T-helper 22 cell (primary cell): ENCODE results near the gene TGFBR2.

Experiments
- DNase-seq: peaks from one replicate; pipeline ENCODE4 v3.0.0-alpha.2; 2020; ENCODE audit warnings: low read depth

TGFBR2 gene

DNA sequence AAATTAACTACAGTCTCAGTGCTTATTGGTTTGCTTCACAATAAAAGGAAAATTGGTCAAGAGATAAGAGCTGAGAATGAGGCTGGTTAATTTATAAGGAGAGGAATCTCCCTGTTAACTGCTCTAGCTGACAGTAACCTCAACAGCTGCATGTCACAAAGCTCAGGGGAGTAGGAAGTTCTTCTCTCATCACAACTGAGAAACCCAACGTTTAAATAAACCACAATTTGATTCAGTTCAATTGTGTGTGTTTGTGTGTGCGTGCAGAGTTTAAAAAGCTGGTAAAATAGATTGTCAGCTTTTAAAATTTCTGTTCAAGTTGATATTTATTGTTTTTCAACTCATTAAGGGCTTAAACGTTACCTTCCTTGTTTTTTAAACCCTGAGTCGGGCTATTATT lies 3.5 kb upstream of the TGFBR2 start:
- no peak for DNase-seq

DNA sequence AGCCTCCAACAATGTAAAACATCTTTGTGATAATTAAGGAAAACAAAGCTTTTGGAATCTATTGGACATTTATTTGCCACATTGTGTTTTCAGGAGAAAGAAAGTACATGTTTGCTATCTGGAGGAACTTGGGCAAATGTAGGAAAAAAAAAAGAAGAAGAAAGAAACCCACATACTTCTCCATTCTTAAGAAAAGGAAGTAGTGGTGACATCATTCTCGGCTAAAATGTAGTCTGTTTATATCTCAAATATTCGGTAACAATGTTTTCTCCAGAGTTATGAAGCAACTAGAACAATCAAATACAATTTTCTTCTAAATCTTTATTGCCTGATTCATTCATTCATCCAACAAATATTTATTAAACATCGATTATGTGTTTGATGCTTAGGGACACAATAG lies 2.3 kb upstream of the TGFBR2 start:
- DNase-seq, result no peak

GRCh38 chr3:30604558-30604957 lies 1.8 kb upstream of the TGFBR2 start:
- no peak for DNase-seq

DNA sequence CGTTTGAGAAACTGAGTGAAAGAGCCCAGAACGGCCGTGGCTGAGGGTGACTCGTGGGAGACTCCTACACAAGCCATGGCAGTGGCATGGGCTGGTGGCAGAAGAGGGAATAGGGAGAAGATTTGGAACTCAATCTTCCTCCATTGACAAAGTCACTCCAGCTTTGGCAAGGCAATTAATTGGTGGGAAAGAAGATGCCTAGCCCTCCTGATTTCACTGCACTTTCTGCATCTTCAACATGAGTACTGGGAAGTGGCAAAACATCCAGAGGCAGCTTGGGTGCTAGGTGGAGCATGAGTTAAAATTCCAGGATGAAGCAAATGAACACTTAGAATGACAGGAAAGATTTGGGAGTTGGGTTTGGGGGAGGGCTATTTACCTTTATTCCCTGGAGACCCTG lies 1.4 kb upstream of the TGFBR2 start:
- no peak for DNase-seq

DNA sequence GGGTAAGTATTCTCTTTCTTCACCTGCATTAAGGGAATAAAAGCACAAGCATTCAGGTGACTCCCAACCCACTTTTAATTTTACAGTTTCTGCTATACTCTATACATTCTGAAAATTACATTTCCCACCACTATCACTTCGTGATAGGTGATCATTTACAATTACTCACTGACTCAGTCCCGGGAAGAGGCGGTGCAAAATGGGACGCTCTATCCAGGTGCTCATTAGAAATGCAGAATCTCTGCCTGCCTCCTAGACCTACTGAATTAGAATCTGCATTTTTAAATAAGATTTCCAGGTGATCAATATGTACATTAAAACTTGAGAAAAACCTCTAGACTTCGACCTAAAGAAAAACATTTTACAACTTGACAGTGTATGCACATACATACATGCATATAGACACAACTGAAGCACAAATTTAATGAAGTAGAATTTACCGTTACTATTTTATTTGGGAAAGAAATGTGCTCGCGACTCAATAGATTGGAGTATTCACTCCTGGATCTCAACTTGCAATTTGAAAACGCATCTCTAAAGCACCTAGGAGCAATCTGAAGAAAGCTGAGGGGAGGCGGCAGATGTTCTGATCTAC lies 598 bp upstream of the TGFBR2 start:
- DNase-seq, result no peak

DNA sequence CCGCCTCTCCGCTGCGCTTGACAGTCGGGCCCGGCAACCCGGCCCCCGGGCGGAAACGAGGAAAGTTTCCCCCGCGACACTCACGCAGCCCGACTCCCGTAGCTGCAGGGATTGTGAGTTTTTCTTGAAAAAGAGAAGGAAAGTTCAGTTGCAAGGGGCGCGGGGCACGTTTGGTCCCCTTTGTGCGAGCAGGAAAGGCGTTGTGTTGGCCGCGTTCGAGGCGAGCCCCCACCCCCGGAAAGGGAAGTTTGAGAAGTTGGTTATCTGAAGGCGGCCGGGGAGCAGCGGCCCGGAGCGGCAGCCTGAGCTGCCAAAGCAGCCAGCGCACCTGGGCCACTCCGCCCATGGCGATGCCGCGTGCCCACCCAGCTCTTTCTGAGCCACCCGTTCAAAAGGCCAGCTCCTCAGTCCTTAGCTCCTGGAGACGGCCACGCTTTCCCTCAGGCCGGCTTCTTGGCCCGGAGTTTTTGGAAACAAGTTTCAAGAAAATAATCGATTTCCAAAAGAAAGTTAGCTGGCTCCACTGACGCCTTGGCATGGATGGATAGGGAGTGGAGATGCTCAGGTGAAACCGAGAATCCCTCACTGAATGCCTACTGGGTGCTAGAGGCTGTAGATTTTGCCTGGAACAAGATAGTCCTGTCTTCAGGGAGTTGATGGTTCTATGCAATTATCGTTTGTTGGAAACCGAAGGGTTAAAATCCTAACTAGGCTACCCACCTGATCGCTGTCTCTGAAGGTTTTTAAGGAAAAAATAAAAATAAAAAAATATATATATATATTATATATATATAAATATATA lies 832 bp downstream of the TGFBR2 start:
- peak; percentile 41 for DNase-seq

GRCh38 chr3:30608598-30608947 lies 2.2 kb downstream of the TGFBR2 start:
- DNase-seq, result no peak

DNA sequence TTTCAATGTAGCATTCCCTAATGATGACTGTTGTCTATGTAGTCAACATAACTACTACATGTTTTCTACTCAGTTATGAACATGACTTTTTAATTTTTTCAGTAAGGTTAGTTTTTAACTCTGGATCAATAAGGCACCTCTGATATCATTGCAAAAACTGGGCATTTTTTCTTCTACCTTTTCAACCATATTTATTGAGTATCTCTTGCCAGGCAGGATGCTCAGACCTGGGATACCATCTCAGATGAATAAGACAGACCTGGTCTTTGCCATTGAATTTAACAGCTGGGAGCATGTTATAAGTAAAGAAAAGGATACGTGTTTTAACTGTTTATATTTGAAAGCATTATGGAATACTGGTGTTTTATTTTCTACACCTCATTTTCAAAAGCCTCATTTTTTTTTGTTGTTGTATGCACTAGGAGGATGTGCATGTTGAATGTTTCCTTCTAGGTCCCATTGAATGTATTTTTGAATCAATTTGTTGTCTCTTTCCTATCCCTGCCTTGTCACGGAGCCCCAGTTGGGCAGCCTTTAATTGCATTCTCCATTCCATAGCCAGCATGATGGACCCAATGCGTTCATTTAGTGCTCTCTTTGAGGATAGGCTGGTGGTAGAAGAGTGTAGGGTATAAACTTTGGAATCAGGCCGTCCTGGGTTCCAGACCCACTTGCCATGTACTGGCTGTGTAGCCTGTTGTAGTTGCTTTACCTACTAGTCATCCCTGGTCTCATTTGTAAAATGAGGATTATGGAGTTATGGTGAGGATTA lies 3.7 kb downstream of the TGFBR2 start:
- no peak for DNase-seq

GRCh38 chr3:30610702-30611368 lies 4.4 kb downstream of the TGFBR2 start:
- no peak for DNase-seq

GRCh38 chr3:30611613-30612436 lies 5.4 kb downstream of the TGFBR2 start:
- DNase-seq, result no peak

DNA sequence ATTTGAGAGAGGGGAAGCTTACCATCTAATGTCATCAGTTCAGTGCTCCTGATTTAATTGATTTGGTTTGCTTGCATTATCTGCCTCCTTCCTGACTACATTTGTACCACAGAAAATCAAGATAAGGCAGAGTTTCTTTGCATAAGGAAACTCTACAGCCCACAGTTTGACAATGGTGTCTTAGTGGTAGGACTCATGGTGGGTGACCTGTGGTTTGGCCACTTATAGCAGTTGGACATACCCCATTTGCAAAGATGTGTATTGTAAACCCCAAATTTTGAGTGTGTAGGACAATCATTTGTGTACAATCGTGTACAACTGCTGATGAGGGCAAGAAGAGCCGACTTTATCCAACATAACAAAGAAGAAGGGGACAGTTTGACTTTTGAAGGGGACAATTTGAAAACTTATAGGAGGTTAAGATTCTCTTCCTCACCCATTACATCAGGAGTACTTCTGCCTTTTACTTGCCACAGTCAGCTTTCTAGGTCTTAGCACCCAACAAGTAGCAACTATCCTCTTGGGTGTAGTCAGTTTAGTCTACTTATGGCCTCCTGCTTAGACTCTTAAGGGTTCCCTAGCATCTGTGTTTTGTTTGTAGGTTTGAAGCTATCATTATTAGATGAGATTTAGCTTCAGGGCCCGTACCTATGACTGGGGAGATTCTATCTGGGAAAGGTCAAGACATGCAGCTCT lies 6.2 kb downstream of the TGFBR2 start:
- no peak for DNase-seq

DNA sequence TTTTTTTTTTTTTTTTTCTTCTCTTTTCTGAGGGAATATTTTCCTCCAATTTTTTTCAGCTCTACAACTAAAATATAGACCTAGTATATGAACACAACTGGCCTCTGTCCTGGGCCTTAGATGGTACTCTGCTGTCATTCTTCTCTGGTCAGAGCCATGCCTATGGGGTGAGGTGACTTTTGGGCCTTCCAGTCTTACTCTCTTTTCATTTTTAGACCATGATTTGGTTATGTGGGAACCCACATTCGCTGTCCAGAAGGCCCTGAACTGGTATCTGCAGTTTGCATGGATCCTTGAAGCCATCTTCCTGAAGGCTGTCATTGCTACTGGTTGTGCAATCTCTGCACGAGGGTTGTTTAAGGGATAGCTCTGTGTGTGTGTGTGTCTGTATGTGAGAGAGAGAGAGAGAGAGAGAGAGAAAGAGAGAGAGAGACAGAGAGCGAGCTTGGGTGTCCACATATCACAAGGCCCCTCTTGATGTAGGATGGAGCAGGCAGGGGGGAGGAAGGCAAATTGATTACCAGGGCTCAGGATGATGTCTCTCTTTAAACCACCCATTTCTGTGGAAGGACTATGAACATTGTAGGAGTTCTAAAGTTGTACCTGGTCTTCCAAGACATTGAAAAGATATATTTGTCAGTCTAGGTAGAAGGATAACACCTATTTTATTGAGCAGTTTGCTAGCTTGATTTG lies 6.9 kb downstream of the TGFBR2 start:
- DNase-seq, result no peak

DNA sequence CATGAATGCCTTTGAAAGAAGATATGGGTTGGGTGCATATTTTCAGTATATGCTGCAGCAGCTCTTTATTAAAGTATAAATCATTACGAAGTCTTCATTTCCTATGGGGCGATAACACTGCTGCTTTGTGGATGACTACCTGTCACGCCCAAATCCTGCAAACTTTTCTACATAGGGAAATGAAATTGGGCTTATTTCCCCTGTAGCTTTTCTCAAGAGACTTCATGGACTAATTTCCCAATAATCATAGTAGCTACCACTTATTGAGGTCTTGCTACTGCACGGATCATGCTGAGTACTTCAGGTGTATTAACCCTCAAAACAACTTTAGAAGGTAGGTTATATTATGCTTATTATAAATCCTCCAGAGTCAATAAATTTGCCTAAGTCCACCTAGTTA lies 8.0 kb downstream of the TGFBR2 start:
- DNase-seq, result no peak

GRCh38 chr3:30614943-30615342 lies 8.5 kb downstream of the TGFBR2 start:
- DNase-seq, result no peak

- DNase-seq, result no peak
Measured at GRCh38 chr3:30615615-30616346, 9.4 kb downstream of the TGFBR2 start.

GRCh38 chr3:30616347-30617027 lies 10.1 kb downstream of the TGFBR2 start:
- no peak for DNase-seq

GRCh38 chr3:30617069-30617468 lies 10.7 kb downstream of the TGFBR2 start:
- DNase-seq, result no peak

DNA sequence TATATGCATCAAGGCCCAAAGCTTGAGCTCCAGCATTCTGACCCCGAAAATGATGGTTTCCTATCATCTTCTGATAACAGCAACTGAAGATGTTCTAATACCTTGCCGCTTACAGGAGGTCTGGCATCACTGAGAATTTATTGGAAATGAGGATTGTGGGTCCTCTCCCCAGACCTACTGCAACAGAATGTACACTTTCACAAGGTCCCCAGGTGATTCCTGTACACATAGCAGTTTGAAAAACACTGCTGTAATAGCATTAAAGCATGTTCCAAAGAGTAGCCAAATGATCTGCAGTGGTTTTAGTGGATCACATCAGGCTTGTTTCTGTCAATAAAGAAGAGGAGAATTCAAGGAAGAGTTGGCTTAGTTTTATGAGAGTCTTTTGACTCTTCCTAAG lies 11.3 kb downstream of the TGFBR2 start:
- no peak for DNase-seq

- DNase-seq, result no peak
Measured at GRCh38 chr3:30618526-30618925, 12.1 kb downstream of the TGFBR2 start.
